Measurements from ENCODE around the gene KRT17.
"Not testable (repeated sequence)": the region's sequence is repeated elsewhere in the genome, so short reads cannot be mapped to it uniquely, and the experiment has no call there.

Gene KRT17

DNA sequence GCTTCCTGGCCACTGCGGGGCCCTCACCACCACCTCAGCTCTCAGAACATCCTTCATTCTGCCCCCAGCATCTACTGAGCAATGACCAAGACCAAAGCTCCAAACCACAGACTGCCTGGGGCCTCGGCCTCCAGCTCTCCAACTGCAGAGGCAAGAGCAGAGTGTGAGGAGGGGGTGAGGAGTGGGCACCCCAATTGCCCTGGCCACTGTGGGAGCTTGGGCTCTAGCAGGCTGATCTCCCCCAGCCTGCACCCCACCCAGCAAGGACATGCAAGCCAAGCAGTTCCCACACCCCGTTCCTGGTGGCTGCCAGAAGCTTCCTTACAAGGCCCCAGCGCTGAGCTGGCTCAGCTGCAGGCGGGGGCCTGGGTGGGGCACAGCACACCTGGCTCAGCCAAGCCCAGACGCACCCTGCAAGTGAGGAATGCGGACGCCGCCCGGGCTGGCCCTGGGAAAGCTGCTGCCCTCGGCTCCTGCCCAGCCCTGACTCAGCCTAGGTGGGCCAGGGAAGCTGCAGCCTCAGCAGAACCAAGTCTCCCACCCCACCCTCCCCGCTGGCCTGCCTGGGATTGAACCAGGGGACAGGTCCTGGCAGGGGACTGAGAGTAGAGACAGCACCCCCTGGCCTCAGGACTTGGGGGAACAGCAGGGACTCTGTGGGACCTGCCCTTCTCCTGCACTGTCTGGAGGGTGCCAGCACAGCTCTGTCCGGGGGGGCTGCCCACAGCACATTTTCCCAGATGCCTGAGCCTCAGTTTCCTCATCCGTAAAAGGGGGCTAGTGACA is 29.7 kb upstream of the KRT17 start:
- no peak for DNase-seq (ENCODE audit: low read depth in 2 of 2)

DNA sequence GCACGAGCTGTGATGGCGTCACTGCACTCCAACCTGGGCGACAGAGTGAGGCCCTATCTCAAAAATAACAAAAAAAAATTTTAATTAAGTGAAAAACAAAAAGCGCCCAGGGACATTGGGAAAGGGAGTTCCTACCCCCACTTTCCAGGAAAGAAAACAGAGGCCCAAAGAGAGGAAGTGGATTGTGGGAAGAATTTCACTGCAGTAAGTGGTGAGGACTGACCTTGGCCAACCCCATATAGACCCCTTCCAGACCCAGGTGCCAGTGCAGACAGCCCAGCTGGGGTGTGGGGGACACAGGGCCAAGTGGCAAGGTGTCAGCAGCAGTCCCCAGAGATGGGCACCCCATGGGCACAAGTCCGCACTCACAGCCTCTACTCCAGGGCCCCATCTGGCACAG is 29.0 kb upstream of the KRT17 start:
- no peak for DNase-seq (ENCODE audit: low read depth in 2 of 2)

DNA sequence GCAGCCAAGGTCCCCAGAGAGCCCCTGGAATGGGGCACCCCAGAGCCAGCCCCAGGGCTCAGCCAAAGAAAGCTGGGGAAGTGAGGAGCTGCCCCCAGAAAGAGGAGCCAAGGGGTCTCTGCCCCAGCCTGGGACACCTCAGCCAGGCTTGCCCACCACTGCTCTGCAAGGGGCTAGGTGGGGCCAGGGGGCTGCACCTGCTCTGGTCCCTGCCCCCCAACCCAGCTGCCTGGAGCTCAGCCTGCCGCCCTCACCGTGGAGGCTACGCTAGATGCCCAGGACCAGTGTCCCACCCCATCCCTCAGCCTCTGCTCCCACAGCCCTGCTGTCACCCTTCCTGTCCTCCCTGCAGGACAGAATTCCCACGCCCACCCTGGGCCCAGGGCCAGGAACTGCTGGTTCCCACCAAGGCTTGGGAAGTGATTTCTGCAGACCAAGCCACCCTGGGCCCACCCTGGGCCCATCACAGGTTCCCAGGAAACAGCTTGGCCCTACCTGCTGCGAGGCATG is 28.1 kb upstream of the KRT17 start:
- DNase-seq (ENCODE audit: low read depth in 2 of 2), result no peak

DNA sequence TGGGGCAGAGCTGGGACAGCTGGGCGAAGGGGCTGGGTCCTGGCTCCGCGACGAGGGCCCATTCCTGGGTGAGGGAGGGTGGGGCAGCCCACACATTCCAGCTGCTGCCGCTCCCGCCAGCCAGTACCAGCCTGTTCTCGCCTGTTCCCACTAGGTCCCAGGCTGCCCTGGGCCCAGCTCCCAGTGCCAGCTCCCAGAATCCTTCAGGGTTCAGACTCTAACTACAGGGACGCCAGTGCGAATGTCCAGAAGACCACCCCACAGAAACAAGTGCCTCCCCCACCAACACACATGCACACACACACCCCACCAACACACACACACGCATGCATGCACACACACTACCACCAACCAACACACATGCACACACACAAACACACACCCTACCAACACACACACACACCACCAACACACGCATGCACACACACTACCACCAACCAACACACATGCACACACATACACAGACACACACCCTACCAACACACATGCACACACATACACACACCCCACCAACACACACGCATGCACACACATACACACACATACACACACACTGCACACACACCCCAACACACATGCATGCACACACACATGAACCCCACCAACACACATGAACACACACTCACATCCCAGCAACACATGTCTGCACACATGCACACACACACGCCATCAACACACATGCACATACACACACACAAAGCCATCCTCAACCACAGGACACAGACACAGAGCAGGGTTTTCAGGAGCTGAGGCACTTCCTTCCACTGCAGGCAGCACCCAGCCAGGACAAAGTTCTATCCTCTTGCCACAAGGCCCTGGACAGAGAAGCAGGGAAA is 27.5 kb upstream of the KRT17 start:
- DNase-seq (ENCODE audit: low read depth in 2 of 2), result no peak

DNA sequence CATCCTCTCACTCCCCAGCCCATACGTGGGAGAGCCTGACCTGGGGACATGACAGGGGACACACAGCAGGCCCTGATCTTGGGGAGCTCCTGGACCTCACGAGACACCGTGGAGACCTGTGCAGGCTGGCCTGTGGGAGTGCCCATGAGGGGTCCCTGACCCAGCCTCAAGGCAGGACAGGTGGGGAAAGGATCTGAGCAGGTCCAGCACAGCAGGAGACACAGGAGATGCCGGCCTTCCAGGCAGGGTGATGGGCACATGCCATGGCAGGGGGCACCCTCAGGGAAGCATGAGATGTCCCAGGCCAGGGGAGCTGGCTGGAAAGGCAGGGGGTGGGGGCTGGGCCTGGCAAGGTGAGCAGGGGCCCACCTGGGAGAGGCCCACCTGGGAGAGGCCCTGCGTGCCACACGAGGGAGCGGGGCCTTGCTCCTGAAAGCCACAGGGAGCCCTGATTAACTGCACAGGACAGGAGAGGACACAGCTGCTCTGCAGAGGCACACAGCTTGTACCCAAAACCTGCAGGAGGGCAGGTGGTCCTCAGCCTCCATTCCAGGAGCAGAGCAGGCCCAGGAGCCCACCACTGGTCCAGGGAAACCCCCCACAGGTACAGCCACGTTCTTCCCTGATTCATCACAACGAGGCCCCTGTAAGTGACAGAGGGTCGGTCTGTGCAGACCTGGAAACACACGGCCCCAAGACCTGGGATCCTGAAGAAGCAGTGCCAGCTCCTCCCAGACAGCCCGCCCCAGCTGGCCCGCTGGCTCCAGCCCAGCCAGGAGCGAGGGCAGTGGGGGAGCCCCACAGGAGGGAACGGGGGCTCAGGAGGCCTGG is 26.6 kb upstream of the KRT17 start:
- DNase-seq (ENCODE audit: low read depth in 2 of 2), result no peak

DNA sequence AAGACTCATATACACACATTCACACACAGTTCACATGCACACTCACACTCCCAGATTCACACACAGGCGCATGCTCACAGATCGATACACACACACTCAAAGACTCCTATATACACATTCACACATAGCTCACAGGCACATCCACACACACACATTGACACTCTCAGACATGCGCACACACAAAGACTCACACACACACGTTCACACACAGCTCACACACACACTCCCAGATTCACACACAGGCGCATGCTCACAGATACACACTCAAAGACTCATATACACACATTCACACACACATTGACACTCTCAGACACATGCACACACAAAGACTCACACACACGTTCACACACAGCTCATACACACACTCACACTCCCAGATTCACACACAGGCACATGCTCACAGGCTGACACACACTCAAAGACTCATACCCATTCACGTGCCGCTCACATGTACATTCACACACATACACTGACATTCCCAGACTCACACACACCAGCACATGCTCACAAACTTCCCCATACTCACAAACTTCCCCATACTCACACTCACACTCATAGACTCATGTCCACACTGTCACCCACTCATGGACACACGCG is 25.6 kb upstream of the KRT17 start:
- no peak for DNase-seq (ENCODE audit: low read depth in 2 of 2)

DNA sequence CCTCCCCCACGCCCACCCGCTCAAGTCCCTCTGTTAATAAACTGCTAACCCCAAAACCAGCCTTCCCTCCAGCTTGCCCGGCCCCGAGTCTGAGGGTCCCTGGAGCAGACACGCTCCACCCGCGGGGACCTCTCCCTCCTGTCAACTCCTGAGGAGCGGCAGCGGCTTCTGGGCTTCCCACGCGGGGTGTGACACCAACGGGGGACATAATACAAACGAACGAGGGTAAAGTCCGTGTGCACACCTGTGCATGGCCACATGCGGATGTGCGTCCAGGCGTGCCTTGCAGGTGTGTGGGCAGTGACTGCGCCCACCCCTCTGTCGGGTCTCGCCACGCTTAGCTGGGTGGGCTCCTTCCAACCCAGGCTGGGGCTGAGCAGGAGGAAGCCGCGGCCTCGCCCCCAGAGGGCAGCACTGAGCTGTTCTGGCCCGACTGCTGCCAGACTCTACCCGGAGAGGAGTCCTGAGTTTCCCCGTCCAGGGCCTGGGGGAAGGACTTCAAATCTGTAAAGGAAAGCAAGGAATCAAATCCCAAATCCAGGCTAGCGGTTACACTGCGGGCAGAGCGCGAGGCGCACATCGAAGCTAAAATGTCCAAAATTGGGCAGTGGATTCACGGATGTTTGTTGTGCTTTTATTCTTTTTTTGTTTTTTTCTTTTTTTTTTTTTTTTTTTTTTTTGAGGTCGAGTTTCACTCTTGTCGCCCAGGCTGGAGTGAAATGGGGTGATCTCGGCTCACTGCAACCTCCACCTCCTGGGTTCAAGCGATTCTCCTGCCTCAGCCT is 24.2 kb upstream of the KRT17 start:
- DNase-seq (ENCODE audit: low read depth in 2 of 2), result peak; percentile 75 to 89

DNA sequence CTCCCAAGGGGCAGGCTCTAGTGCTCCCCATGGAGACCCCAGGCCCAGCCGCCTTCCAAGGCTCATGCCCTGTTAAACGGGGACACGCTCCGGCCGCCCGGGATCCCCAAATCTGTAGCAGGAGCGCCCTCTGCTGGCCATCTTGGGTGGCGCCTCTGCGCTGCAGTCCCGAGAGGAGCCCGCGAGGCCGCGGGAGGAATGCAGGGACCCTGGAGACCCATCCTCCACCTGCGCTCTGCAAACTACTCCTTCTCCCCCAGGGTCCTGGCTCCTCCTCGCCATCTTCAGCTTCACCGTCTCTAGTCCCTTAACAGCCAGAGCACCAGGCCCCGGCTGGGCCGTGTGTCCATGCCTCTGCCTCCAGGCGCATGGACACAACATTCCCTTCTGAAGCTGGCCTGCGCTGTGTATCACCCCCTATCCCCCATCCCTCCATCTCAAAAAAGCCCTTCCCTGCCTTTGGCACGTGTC is 23.6 kb upstream of the KRT17 start:
- peak; percentile 84 to 94 for DNase-seq (ENCODE audit: low read depth in 2 of 2)

DNA sequence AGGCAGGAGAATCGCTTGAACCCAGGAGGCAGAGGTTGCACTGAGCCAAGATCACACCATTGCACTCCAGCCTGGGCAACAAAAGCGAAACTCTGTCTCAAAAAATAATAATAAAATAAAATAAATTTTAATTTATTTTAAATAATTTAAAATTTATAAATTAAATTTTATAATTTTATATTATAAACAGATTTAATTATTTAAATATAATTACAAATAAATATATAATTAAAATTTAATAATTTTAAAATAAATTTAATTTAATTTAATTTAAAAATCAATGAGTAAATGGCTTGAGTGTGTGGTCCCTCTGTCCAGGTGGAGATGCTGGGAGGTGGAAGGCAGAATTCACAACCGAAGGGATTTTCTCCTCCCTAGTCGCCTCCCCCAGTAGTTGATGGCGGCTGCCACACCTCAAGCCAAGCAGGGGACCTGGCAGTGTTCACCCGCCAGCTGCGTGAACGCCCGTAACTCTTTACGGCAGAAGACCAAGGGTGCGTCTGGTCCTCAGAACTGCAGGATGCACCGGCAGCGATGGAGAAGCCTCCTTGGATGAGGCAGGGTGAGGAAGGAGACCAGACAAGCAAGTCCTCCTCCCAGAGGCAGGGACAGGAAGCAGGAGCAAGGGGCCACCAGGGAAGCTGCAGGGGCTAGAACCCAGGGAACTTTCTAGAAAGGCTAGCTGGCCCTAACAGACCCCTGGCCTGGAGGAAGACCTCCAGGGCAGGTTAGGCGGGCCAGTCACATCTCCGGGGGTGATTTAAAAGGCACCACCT is 22.9 kb upstream of the KRT17 start:
- no peak for DNase-seq (ENCODE audit: low read depth in 2 of 2)

DNA sequence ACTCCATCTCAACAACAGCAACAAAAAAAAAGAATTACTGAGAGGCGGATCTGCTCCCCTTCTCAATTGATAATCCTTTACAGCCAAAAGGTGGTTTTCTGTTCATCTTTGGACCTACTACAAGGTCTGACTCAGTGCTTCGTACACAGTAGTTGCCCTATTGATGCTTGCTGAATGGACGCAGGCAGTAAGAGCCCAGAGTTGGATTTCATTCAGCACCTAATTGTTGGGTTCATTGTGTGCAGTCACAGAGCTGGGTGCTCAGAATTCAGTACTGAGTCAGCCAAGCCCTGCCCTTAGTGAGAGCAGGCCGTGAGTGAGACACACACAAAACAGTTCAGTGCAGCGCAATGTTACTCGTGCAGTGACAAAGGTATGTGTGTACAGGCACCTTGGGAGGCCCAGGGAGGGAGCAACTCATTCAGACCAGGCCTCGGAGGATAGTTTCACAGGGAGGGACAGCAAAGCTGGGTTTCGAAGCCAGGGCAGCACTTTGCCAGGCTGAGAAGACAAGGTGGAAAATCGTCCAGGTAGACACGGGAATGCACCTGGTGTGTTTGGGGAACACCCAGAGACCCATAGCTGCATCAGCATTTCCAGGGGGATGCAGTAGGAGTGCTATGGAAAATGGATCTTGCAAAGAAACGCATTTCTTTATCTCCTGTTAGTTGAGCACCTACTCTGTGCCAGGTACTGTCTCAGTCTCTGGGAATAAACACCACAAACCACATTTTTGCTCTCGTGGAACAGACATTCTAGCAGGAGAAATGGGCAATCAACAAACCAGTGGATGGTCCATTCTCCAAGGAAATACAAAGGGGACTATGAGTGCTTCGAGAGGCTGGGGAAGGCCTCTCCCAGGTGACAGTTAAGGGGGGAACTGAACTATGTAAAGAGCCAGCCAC is 18.1 kb upstream of the KRT17 start:
- DNase-seq (ENCODE audit: low read depth in 2 of 2), result no peak

DNA sequence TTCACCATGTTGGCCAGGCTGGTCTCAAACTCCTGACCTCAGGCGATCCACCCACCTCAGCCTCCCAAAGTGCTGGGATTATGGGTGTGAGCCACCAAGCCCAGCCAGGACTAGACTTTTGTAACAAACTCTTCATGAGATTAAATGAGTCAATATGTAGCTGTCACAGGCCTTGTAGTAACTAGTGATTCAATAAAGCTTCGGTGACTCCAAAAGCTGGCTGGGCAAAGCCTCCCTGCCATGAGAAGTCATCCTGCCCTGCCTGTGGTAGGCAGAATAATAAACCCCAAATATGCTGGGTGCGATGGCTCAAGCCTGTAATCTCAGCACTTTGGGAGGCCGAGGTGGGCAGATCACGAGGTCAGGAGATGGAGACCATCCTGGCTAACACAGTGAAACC is 16.2 kb upstream of the KRT17 start:
- DNase-seq (ENCODE audit: low read depth in 2 of 2), result not testable (repeated sequence)

DNA sequence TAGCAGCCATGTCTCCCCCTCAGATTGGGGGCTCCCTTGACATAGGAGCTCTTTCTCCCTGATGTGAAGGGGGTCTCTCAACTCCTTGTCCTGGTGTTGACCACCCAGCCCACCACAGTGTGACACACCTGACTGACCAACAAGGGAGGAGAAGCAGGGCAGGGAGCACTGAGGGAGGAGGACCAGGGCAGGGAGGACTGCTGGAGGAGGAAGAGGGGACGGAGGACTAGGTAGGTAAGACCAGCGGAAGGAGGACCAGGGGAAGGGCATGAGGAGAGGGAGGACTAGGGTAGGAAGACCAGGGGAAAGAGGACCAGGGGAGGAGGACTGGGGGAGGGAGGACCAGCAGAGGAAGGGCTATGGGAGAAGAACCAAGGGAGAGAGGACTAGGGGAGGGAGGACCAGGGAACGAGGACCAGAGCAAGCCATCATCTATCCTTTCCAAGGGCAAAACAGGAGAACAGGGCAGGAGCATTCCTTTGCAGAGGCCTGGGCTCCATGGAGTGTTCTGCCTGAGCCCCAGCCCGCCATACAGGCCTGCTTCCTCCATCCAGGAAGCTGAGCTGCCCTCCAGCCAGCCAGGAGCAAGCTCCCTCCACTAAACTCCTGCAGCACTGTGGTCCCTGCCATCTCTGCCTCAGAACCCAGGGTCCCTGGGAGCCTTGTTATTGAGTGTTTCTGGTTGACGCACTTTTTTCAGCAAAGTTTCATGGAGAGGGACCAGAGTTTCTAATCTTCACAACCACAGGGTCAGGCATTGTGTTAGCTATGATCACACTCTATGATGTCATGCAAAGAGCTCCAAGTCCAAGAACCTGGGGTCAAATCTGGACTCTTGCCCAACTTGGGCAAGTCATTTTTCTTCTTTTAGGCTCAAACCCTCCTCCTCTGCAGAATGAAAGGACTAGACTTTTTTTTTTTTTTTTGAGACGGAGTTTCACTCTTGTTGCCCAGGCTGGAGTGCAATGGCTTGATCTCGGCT is 15.4 kb upstream of the KRT17 start:
- no peak for DNase-seq (ENCODE audit: low read depth in 2 of 2)

DNA sequence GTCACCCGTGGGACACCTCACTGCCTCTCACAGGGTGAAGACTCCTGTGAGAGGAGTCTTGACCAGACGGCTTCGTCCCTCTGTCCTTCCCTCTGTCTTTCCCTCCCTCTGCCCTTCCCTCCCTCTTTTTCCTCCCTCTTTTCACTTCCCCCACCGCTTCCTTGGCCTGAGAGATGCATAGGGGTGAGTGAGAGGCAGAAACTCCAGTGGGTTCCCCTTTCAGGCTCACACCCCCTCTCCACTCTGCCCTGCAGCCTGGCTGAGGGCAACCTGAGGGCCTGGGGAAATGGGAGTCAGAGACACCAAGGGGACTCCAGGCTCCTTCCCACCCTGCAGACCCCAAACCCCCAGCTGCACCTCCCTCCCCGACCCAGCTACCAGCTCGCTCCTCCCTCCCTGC is 14.6 kb upstream of the KRT17 start:
- no peak for DNase-seq (ENCODE audit: low read depth in 2 of 2)

DNA sequence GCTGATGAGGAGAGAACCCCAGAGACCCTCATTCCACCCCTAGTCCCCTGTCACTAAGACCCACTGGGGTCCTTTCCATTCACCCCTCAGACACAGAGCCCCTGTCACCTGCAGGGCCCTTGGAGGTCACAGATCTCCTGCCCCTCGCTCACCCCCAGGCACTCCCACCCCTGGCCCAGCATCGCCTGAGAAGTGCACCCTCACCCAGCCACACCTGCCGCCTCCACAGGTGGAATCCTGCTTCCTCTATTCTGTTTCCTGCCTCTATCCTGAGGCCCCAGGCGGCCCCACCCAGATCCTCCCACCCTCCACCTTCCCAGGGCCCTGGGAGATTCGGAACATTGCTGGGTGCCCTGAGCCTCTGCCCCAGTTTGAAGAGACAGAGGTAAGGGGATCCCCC is 13.8 kb upstream of the KRT17 start:
- DNase-seq (ENCODE audit: low read depth in 2 of 2), result no peak

DNA sequence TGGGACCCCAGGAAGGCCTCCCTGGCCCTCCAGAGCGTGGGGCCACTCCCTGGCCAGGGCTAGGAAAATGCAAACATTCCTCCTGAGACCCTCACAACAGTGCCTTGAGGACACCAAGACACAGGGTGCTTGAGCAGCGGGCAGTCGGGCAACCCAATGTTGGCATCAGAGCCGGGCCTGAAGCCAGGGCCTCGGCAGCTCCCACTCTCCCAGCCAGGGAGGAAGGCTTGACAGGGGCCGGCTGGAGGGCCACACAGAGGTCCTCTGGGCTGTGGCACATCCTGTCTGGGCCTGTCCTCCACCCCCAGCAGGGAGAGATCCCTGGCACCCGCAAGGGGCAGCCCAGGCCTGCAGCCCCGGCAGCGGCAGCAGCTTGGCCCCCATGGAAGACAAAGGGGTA is 12.3 kb upstream of the KRT17 start:
- no peak for DNase-seq (ENCODE audit: low read depth in 2 of 2)

DNA sequence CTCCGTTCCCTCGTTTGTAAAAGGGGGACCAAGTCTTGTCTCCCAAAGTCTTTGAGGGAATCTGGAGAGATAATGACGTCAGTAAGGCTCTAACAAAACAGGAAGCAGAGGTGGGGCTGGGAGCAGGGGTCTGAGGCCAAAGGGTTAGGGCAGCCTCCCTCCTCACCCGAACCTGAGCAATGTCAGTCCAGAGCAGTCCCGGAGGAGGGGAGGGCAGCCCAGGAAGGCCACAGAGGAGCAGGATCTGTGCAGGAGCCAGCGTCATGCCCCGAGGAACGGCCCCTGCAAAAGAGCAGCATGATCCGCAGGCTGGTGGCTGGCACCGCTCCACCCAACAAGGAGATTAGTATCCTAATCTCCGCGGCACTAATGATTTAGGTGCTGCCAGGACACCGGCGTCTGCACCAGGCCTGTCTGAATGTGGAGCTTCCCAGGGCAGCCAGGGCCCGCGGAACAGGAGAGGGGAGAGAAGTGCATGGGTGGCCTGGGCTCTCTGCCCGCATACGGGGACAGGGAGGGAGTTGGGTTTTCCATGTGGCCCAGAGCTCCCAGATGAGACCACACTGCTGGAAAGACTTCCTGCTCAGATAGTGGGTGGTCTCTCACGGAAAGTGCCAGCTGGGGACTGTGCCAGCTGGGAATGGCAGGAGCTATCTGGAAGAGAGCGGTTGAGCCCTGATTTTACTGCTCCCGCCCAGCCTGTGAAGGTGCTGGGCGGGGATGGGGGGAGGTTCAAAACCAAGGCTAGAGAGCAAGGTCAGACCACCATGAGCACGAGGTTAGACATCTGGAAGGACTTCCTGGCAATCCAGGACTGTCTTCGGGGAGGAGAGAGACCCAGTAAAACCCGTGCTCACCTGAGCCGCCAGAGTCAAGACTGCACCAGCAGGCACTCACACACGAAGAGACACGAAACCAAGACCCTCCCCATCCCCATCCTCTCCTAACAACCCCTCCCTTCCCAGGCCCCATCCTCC is 11.0 kb upstream of the KRT17 start:
- no peak for DNase-seq (ENCODE audit: low read depth in 2 of 2)

Data from stimulated activated CD4-positive, alpha-beta T cell treated with anti-CD3 and anti-CD28 coated beads, Interleukin-4, amount 100 ng/mL, for 48 hours (primary cell).